GM21381 (cell line): ENCODE measurements around the gene PPP1R16B.

ENCODE experiments used
- ATAC-seq: cut with Tn5 transposase; IDR thresholded peaks from one replicate; pipeline ENCODE4 v1.9.1; 2021; ENCODE audit warnings: mild to moderate bottlenecking, moderate library complexity; ENCODE audit not compliant: unreplicated experiment

The PPP1R16B gene

GRCh38 chr20:38874460-38875174, 69.1 kb downstream of the PPP1R16B start:
- peak; percentile 5 for ATAC-seq

- peak; percentile 58 for ATAC-seq
Observed at GRCh38 chr20:38875175-38875993, 69.9 kb downstream of the PPP1R16B start.

- ATAC-seq, result no peak
Observed at GRCh38 chr20:38877483-38877882, 72.0 kb downstream of the PPP1R16B start.

GRCh38 chr20:38878866-38879265, 73.4 kb downstream of the PPP1R16B start:
- no peak for ATAC-seq

- no peak for ATAC-seq
Observed at GRCh38 chr20:38880952-38881735, 75.6 kb downstream of the PPP1R16B start.

GRCh38 chr20:38881806-38882440, 76.4 kb downstream of the PPP1R16B start:
- ATAC-seq, result no peak

- ATAC-seq, result no peak
Observed at GRCh38 chr20:38882600-38882999, 77.1 kb downstream of the PPP1R16B start.

- ATAC-seq, result no peak
Observed at GRCh38 chr20:38883081-38883980, 77.8 kb downstream of the PPP1R16B start.

GRCh38 chr20:38883981-38884733, 78.7 kb downstream of the PPP1R16B start:
- no peak for ATAC-seq

DNA sequence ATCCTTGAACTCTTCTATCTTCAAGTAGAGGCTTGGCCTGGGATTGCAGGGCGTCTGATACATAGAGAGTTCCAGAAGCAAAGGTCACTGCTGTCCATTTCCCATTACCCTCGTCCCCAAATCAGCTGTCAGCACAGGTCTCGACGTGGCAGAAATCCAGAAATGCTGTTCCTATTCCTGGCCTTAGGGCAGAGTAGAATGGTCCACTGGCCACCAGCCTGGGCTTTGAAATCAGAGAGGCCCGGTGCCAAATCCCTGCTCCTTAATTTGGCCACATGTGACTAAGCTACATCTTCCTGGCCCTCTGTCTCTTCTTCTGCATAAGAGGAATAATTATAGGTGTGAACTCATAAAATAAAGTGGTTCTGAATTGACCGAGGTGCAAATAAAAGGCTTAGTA, 79.9 kb downstream of the PPP1R16B start:
- no peak for ATAC-seq

- ATAC-seq, result no peak
Observed at GRCh38 chr20:38888059-38888831, 82.7 kb downstream of the PPP1R16B start.

GRCh38 chr20:38889050-38889449, 83.6 kb downstream of the PPP1R16B start:
- no peak for ATAC-seq

DNA sequence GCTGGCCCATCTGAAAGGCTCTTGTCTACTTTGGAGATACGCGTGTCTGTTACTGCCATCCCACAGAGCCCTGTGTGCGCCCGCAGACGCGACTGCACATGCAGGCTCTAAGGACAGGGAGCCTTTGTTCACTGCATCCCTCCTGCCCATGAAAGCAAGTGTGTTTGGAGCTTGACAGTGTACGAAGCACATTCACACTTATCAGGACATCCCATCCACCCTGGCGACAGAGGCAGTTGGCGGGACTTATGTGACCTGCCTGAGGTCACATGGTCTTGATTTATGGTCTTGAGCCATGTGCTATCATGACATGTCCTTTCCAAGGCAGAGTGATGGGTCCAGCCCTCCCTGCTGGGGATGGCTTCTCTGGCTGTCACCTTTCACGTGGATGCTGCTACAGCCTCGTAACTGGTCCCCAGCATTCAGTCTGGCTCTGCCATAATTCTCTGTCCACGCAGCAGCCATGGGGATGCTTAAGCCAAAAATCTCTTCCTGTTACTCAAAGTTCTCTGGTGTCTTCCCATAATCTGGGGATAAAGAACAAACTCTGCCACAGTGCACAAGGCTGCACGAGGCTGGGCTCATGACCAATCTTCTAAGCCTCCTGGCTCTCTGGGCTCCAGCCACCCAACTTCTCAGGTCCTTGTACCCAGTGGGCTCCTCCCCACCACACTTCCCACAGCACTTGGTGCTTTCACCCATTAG, 84.4 kb downstream of the PPP1R16B start:
- ATAC-seq, result no peak

- ATAC-seq, result no peak
Observed at GRCh38 chr20:38890497-38890818, 85.0 kb downstream of the PPP1R16B start.

- peak; percentile 61 for ATAC-seq
Observed at GRCh38 chr20:38892091-38892981, 86.8 kb downstream of the PPP1R16B start.

DNA sequence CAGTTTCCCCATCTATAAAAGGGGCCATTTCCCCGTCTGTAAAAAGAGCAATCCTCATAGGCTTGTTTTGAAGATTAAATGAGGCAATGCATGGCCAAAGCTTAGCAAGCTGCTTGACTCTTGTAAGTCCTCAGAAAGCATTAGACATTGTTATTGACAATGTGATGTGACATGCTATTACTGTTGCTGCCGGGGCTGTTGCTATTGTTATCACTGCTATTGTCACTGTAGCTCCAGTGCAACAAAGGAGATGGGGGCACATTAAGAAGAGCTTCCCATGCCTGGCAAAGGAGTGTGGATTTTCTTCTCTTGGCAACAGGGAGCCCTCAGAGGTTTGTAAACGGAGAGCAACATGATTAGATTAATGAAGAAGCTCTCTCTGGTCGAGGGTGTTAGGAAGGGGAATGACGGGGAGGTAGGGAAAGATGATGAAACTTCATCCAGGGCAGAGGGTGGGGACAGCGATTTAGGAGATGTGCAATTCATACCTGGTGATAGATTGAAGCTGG, 87.6 kb downstream of the PPP1R16B start:
- peak; percentile 10 for ATAC-seq
